Measurements from ENCODE around the gene ST6GALNAC3. TPM values are rescaled to one million over a fixed set of nuclear protein-coding genes. Genes with fewer than 3 reads are reported as not detected.

Gene ST6GALNAC3
- total RNA-seq, 4 donors from 2014 or later = 2.8 to 3.5 (median 3.4) TPM

DNA sequence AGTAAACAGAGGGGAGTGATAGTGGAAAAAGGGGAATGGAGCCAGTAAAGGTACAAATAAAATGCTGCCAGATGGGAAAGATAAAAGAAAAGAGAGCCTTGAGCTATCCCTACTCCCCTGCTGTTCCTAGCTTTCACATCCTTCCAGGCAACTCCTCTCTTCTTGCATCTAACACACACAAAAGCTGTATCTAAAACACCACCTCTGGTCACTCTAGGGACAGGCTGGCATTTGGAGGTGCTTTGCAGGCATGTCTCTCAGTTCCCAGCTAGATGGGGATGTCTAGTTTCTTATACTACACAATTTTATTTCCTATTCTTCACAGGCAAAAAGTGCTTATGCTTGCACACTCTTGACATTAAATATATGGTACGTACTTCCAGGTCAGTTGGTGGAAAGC lies 607.6 kb downstream of the ST6GALNAC3 start:
- no peak for TF ChIP-seq POLR2A (IDR thresholded peaks at IDR 0.05)
- TF ChIP-seq, protein P1, sequence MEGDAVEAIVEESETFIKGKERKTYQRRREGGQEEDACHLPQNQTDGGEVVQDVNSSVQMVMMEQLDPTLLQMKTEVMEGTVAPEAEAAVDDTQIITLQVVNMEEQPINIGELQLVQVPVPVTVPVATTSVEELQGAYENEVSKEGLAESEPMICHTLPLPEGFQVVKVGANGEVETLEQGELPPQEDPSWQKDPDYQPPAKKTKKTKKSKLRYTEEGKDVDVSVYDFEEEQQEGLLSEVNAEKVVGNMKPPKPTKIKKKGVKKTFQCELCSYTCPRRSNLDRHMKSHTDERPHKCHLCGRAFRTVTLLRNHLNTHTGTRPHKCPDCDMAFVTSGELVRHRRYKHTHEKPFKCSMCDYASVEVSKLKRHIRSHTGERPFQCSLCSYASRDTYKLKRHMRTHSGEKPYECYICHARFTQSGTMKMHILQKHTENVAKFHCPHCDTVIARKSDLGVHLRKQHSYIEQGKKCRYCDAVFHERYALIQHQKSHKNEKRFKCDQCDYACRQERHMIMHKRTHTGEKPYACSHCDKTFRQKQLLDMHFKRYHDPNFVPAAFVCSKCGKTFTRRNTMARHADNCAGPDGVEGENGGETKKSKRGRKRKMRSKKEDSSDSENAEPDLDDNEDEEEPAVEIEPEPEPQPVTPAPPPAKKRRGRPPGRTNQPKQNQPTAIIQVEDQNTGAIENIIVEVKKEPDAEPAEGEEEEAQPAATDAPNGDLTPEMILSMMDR (IDR thresholded peaks at IDR 0.05) = no peak
- Histone ChIP-seq H3K9me3 (no peaks in the 10 kb centered on the region), H3K4me1 (no peaks in the 10 kb centered on the region), H3K36me3 (no peaks in the 10 kb centered on the region), H3K27me3 (no peaks in the 10 kb centered on the region), H3K27ac (no peak overlapping the region), H3K4me3 (no peak overlapping the region)
- DNase-seq = no peak

Other genes starting within 250 kb of the ST6GALNAC3 start
- gene ASB17, start 142.3 kb upstream of the ST6GALNAC3 start, total RNA-seq = not detected